AG04450 (cell line): Measurements from ENCODE around the gene PREX1. TPM values are rescaled to one million over a fixed set of nuclear protein-coding genes. Genes with fewer than 3 reads are reported as not detected.

Experiments
- CTCF ChIA-PET: fragments of 300-600, 350-600 bp; formaldehyde crosslinking; extraction: SDS; loops from one replicate; lab custom pipeline; 2022; ENCODE audit warnings: antibody characterized with exemption, inconsistent platforms; lab: Charles Lee
- POLR2A ChIA-PET: fragments of 350-600 bp; formaldehyde crosslinking; extraction: SDS; loops from one replicate; lab custom pipeline; 2021; ENCODE audit warnings: antibody characterized with exemption, inconsistent platforms; lab: Yijun Ruan, JAX
- DNase-seq: peaks from one replicate; pipeline ENCODE4 v3.0.0-alpha.2; 2011; ENCODE audit warnings: low read depth, low spot score
- H3K27ac ChIP-seq: one replicate; pipeline ENCODE4 v1.5.1; 2012; ENCODE audit warnings: low read depth, low read length, control low read depth
- H3K27me3 ChIP-seq: one replicate; pipeline ENCODE4 v1.6.0; 2012; ENCODE audit warnings: low read length; ENCODE audit not compliant: control insufficient read depth, insufficient read depth
- H3K4me3 ChIP-seq: 2 replicates; pipeline ENCODE4 v1.5.1; 2011; ENCODE audit warnings: mild to moderate bottlenecking, low read depth, low read length, control low read depth
- H3K9me3 ChIP-seq: 2 replicates; pipeline ENCODE4 v1.5.1; 2012; ENCODE audit warnings: low read length; ENCODE audit not compliant: control insufficient read depth, insufficient read depth
- polyA plus RNA-seq: library from polyadenylated mRNA; depleted of rRNA; stranded (reverse); fragments of >200 nt; gene quantifications from 2 replicates; pipeline ENCODE4 v1.2.3, GENCODE V29; 2011
- TF ChIP-seq, protein P1 (sequence below): IDR thresholded peaks from 2 replicates; pipeline ENCODE4 v1.5.1; 2011; ENCODE audit warnings: low read depth, low read length, control low read depth, inconsistent platforms

The PREX1 gene
- polyA plus RNA-seq, 1 experiment: 0.69 TPM

- H3K9me3 ChIP-seq: peaks cover 2% of the 10 kb centered on the region; the same call in 1 of the 2 replicates
- ChIA-PET CTCF (interaction anchor here (2.3 kb wide), 1 partner anchor 14 kb away, joined by 8 read pairs; no protein-coding TSS in a partner anchor), POLR2A (no interaction called here)
- H3K27me3 ChIP-seq: peaks cover 2% of the 10 kb centered on the region
- TF ChIP-seq, protein P1, sequence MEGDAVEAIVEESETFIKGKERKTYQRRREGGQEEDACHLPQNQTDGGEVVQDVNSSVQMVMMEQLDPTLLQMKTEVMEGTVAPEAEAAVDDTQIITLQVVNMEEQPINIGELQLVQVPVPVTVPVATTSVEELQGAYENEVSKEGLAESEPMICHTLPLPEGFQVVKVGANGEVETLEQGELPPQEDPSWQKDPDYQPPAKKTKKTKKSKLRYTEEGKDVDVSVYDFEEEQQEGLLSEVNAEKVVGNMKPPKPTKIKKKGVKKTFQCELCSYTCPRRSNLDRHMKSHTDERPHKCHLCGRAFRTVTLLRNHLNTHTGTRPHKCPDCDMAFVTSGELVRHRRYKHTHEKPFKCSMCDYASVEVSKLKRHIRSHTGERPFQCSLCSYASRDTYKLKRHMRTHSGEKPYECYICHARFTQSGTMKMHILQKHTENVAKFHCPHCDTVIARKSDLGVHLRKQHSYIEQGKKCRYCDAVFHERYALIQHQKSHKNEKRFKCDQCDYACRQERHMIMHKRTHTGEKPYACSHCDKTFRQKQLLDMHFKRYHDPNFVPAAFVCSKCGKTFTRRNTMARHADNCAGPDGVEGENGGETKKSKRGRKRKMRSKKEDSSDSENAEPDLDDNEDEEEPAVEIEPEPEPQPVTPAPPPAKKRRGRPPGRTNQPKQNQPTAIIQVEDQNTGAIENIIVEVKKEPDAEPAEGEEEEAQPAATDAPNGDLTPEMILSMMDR: no peak
- no peak overlapping the region for H3K4me3 ChIP-seq
- no peak for DNase-seq
- H3K27ac ChIP-seq: no peak overlapping the region
Measured at GRCh38 chr20:48671141-48671540, 156.7 kb downstream of the PREX1 start.

GRCh38 chr20:48669946-48670605 lies 157.7 kb downstream of the PREX1 start:
- Histone ChIP-seq H3K9me3 (peaks cover 8% of the 10 kb centered on the region), H3K27me3 (peaks cover 2% of the 10 kb centered on the region), H3K4me3 (no peak overlapping the region), H3K27ac (no peak overlapping the region)
- CTCF ChIA-PET: interaction anchor here (0.6 to 1.3 kb wide), 3 partner anchors 13 to 361 kb away, joined by 4 to 8 read pairs (median 4); no protein-coding TSS in a partner anchor
- POLR2A ChIA-PET: no interaction called here
- no peak for DNase-seq
- TF ChIP-seq, protein P1: no peak

GRCh38 chr20:48668451-48668946 lies 159.3 kb downstream of the PREX1 start:
- CTCF ChIA-PET: interaction anchor here (0.6 to 1.4 kb wide), 3 partner anchors 11 to 236 kb away, joined by 3 to 6 read pairs (median 4); no protein-coding TSS in a partner anchor
- Histone ChIP-seq H3K4me3 (no peak overlapping the region), H3K27me3 (peaks cover 2% of the 10 kb centered on the region), H3K27ac (no peak overlapping the region), H3K9me3 (peaks cover 11% of the 10 kb centered on the region)
- no peak for DNase-seq
- TF ChIP-seq, protein P1: no peak
- POLR2A ChIA-PET: interaction anchor here (1.5 kb wide), 1 partner anchor 253 kb away, joined by 4 read pairs; the partner anchor contains the start of gene ARFGEF2

DNA sequence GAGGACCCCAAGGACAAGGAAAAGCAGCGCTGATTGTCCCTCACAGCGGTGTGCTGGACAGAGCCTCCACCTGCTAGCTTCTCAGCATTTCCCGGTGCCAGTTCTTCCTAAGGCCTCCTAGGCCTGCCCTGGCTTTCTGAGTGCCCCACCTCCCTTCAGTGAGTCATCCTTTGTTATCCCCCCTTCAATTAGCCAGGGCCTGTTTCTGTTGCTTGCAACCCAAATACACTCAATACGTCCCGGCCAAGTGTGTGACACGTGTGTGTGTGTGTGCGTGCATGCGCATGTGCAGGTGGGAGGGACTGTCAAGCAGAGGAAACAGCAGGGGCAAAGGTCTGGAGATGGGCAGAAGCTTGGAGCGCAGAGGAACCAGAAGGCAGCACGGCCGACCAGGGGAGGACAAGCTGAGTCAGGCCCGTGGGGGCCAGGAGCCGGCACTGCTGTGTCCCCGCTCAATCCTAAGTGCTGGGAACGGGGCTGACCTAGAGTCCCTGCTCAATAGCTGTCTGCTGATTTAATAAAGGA lies 159.8 kb downstream of the PREX1 start:
- TF ChIP-seq, protein P1: no peak
- Histone ChIP-seq H3K27me3 (peaks cover 2% of the 10 kb centered on the region), H3K9me3 (peaks cover 11% of the 10 kb centered on the region), H3K27ac (no peak overlapping the region), H3K4me3 (no peak overlapping the region)
- CTCF ChIA-PET: interaction anchor here (0.6 to 1.4 kb wide), 3 partner anchors 10 to 237 kb away, joined by 3 to 6 read pairs (median 4); no protein-coding TSS in a partner anchor
- POLR2A ChIA-PET: interaction anchor here (1.5 kb wide), 1 partner anchor 254 kb away, joined by 4 read pairs; the partner anchor contains the start of gene ARFGEF2
- no peak for DNase-seq
